B cell (primary cell): Measurements from ENCODE around the gene ANKRD7. TPM values are rescaled to one million over a fixed set of nuclear protein-coding genes. Genes with fewer than 3 reads are reported as not detected.

ENCODE experiments used
- ATAC-seq: fragments of 200-7000 bp; cut with Tn5 transposase; one replicate; pipeline ENCODE4 v1.10.0; 2021; ENCODE audit warnings: low read depth, mild to moderate bottlenecking, moderate number of reproducible peaks, moderate library complexity
- CTCF ChIA-PET: fragments of 350-600 bp; sonication (Branson Sonifier 250); formaldehyde crosslinking; loops from one replicate; lab custom pipeline; 2021; ENCODE audit warnings: antibody characterized with exemption, inconsistent platforms; lab: Charles Lee
- POLR2A ChIA-PET: fragments of 350-600 bp; sonication (Branson Sonifier 250); formaldehyde crosslinking; loops from one replicate; lab custom pipeline; 2021; ENCODE audit warnings: antibody characterized with exemption; lab: Charles Lee
- DNase-seq: peaks from one replicate; pipeline ENCODE4 v3.0.0; 2013
- H2AFZ ChIP-seq: 2 replicates; pipeline ENCODE4 v1.6.1; 2012; ENCODE audit warnings: mild to moderate bottlenecking, low read depth, low read length; ENCODE audit not compliant: insufficient read depth, poor library complexity, severe bottlenecking
- H3K27ac ChIP-seq, 2 donors: 1 replicate in 1 of 2; 2 replicates in 1 of 2; pipeline ENCODE4 v1.5.1; 2012 to 2013; ENCODE audit warnings: low read length in 2 of 2, mild to moderate bottlenecking in 2 of 2, moderate library complexity in 1 of 2
- H3K27me3 ChIP-seq, 4 experiments: fragments of 200-600 bp in 1 of 4; sonication (generic) in 1 of 4; replicated peaks in 1 of 4; 1 replicate in 2 of 4; 2 replicates in 2 of 4; pipeline versions ENCODE4 v1.6.1 to v1.7.0; 2013 to 2016; ENCODE audit warnings: low read length in 3 of 4, mild to moderate bottlenecking in 2 of 4, mixed read lengths in 1 of 4, moderate library complexity in 1 of 4; ENCODE audit not compliant: insufficient read depth in 4 of 4, control insufficient read depth in 3 of 4; ENCODE audit errors: control extremely low read depth in 1 of 4
- H3K36me3 ChIP-seq, 2 experiments: replicated peaks in 1 of 2; 1 replicate in 1 of 2; 2 replicates in 1 of 2; pipeline versions ENCODE4 v1.6.1 to v1.7.1; 2013; ENCODE audit warnings: low read length in 1 of 2; ENCODE audit not compliant: insufficient read depth in 2 of 2, control insufficient read depth in 1 of 2; ENCODE audit errors: control extremely low read depth in 1 of 2, extremely low read depth in 1 of 2
- H3K4me1 ChIP-seq, 2 donors: fragments of 200-600 bp in 1 of 2; sonication (generic) in 1 of 2; 1 replicate in 1 of 2; 2 replicates in 1 of 2; pipeline versions ENCODE4 v1.5.1 to v1.6.1; 2013 to 2017; ENCODE audit warnings: low read length in 2 of 2; ENCODE audit not compliant: control insufficient read depth in 2 of 2, insufficient read depth in 2 of 2
- H3K4me2 ChIP-seq: replicated peaks from 2 replicates; pipeline ENCODE3; 2012; ENCODE audit warnings: mild to moderate bottlenecking, low read depth, low read length; ENCODE audit not compliant: poor library complexity, severe bottlenecking
- H3K4me3 ChIP-seq, 5 experiments: fragments of 200-600 bp in 1 of 5; sonication (generic) in 1 of 5; 1 replicate in 3 of 5; 2 replicates in 2 of 5; pipeline versions ENCODE4 v1.5.1 to v1.7.0; 2011 to 2016; ENCODE audit warnings: low read length in 4 of 5, mild to moderate bottlenecking in 4 of 5, low read depth in 2 of 5, control low read depth in 1 of 5, moderate library complexity in 1 of 5; ENCODE audit not compliant: insufficient read depth in 1 of 5; ENCODE audit errors: control extremely low read depth in 1 of 5, extremely low read depth in 1 of 5
- H3K79me2 ChIP-seq: fragments of 200-600 bp; sonication (generic); one replicate; pipeline ENCODE4 v1.6.0; 2016; ENCODE audit warnings: low read length; ENCODE audit not compliant: control insufficient read depth, insufficient read depth
- H3K9ac ChIP-seq: fragments of 200-600 bp; sonication (generic); 2 replicates; pipeline ENCODE4 v1.6.1; 2017; ENCODE audit warnings: mild to moderate bottlenecking, low read length, moderate library complexity
- H3K9me3 ChIP-seq, 3 donors: one replicate each; pipeline versions ENCODE4 v1.6.1 to v1.7.1; 2013; ENCODE audit warnings: low read length in 2 of 3; ENCODE audit not compliant: control insufficient read depth in 2 of 3, insufficient read depth in 1 of 3; ENCODE audit errors: control extremely low read depth in 1 of 3
- H4K20me1 ChIP-seq: 2 replicates; pipeline ENCODE4 v1.6.0; 2012; ENCODE audit warnings: mild to moderate bottlenecking, low read length; ENCODE audit not compliant: insufficient read depth, control insufficient read depth, poor library complexity, severe bottlenecking
- H3K27ac Mint-ChIP-seq: one replicate; pipeline ENCODE4 v1.8.0; 2021; ENCODE audit warnings: mixed read lengths
- H3K27me3 Mint-ChIP-seq: one replicate; pipeline ENCODE4 v1.8.0; 2021; ENCODE audit warnings: mixed read lengths
- H3K4me1 Mint-ChIP-seq: one replicate; pipeline ENCODE4 v1.8.0; 2021; ENCODE audit warnings: mixed read lengths
- H3K4me3 Mint-ChIP-seq: one replicate; pipeline ENCODE4 v1.8.0; 2021; ENCODE audit warnings: mixed read lengths
- H3K9me3 Mint-ChIP-seq: one replicate; pipeline ENCODE4 v1.8.0; 2022; ENCODE audit warnings: mixed read lengths; ENCODE audit not compliant: insufficient read depth
- EZH2 ChIP-seq: IDR thresholded peaks from 2 replicates; pipeline ENCODE4 v1.6.1; 2012; ENCODE audit warnings: borderline replicate concordance, low read depth, mild to moderate bottlenecking, moderate library complexity, low read length; ENCODE audit not compliant: insufficient read depth, poor library complexity, severe bottlenecking
- WGBS: methylation state at CpG from one replicate; pipeline ENCODE4 v1.1.5; 2013; ENCODE audit warnings: missing lambda C conversion rate; ENCODE audit not compliant: insufficient coverage; 5-methylcytosine and 5-hydroxymethylcytosine counted together
- intact Hi-C: fragments of 100-400 bp; cut with micrococcal nuclease; formaldehyde crosslinking; loops from one replicate; pipeline ENCODE4 v1.10.0; 2022
- polyA plus RNA-seq: library from polyadenylated mRNA; depleted of rRNA; stranded (reverse); fragments of >200 nt; gene quantifications from 2 replicates; pipeline ENCODE4 v1.2.3, GENCODE V29; 2012
- total RNA-seq, 2 donors: library from RNA; stranded (reverse); fragments of 120-200 nt in 1 of 2; gene quantifications; 1 replicate in 1 of 2; 2 replicates in 1 of 2; pipeline versions ENCODE4 v1.2.3 to v1.2.4, GENCODE V29; 2013 to 2022
- TF ChIP-seq, protein P1 (sequence below): fragments of 200-600 bp; IDR thresholded peaks from one replicate; pipeline ENCODE4 v1.8.0; 2022; ENCODE audit warnings: antibody characterized with exemption, mild to moderate bottlenecking

The ANKRD7 gene
- total and polyA plus RNA-seq, 2 donors (not counting 1 experiment from before 2014, with no cell fraction given) = not detected

DNA sequence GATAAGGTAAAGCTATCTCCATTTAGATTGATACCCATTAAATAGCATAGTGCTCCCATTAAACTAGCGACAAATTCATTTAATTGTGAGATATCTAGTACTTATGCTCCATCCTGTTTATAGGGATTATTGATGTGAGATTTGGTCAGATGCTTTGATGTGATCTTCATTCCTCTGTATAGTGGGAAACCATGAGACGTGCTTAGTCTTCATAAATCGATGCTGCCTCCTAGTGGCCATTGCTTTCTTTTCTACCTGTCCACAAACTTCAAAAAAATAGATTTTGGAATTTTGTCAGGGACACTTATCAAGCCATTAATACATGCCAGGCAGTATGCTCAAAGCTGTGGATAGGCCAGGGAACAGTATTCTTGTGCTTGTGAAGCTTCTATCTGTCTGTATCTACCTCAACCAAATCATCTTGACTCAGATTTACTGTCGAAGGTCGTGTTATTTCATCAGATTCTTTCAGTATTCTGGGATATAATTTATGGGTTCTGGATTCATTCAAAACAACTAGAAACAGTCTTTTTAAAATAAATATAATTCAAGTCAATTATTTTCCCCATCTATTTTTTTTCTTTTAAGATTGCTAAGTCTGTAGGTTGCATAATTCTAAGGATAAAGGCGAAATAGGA lies 28.5 kb upstream of the ANKRD7 start:
- no peak overlapping the region for H2AFZ ChIP-seq
- no peak overlapping the region for H3K4me3 ChIP-seq
- CTCF ChIA-PET = interaction anchor here (0.6 to 3.1 kb wide), 12 partner anchors 10 to 988 kb away, joined by 3 to 15 read pairs (median 4); no protein-coding TSS in a partner anchor
- no peak overlapping the region for H3K27ac Mint-ChIP-seq
- TF ChIP-seq, protein P1, sequence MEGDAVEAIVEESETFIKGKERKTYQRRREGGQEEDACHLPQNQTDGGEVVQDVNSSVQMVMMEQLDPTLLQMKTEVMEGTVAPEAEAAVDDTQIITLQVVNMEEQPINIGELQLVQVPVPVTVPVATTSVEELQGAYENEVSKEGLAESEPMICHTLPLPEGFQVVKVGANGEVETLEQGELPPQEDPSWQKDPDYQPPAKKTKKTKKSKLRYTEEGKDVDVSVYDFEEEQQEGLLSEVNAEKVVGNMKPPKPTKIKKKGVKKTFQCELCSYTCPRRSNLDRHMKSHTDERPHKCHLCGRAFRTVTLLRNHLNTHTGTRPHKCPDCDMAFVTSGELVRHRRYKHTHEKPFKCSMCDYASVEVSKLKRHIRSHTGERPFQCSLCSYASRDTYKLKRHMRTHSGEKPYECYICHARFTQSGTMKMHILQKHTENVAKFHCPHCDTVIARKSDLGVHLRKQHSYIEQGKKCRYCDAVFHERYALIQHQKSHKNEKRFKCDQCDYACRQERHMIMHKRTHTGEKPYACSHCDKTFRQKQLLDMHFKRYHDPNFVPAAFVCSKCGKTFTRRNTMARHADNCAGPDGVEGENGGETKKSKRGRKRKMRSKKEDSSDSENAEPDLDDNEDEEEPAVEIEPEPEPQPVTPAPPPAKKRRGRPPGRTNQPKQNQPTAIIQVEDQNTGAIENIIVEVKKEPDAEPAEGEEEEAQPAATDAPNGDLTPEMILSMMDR = peak; percentile 92
- no peak for TF ChIP-seq EZH2
- WGBS = 0% methylated on average over 1 of the region's 6 CpGs
- H3K9ac ChIP-seq = no peak overlapping the region
- no peak overlapping the region for H3K4me3 Mint-ChIP-seq
- H3K79me2 ChIP-seq = no peaks in the 10 kb centered on the region
- H3K4me1 ChIP-seq = no peaks in the 10 kb centered on the region
- H3K27me3 Mint-ChIP-seq = no peaks in the 10 kb centered on the region
- H3K27me3 ChIP-seq = no peaks in the 10 kb centered on the region
- intact Hi-C loops = loop anchor here (1.0 to 10.0 kb wide), 2 partner anchors 12 to 441 kb away; partner anchors contain the start of gene LSM8
- H4K20me1 ChIP-seq = no peaks in the 10 kb centered on the region
- H3K27ac ChIP-seq = no peak overlapping the region
- peaks cover 3 to 8% of the 10 kb centered on the region in 2 experiments for H3K36me3 ChIP-seq
- no peaks in the 10 kb centered on the region for H3K9me3 ChIP-seq
- DNase-seq (peak; percentile 68), ATAC-seq (peak; percentile 66)
- POLR2A ChIA-PET = no interaction called here
- H3K4me1 Mint-ChIP-seq = peaks cover 2% of the 10 kb centered on the region
- H3K9me3 Mint-ChIP-seq = no peaks in the 10 kb centered on the region
- H3K4me2 ChIP-seq = no peak overlapping the region

- H3K4me1 ChIP-seq = no peaks in the 10 kb centered on the region
- H3K9ac ChIP-seq = no peak overlapping the region
- no peaks in the 10 kb centered on the region for H3K4me1 Mint-ChIP-seq
- H3K4me3 Mint-ChIP-seq = no peak overlapping the region
- H3K27ac Mint-ChIP-seq = no peak overlapping the region
- POLR2A ChIA-PET = no interaction called here
- H3K27ac ChIP-seq = no peak overlapping the region
- no peaks in the 10 kb centered on the region for H3K9me3 ChIP-seq
- no peaks in the 10 kb centered on the region for H3K36me3 ChIP-seq
- CTCF ChIA-PET = no interaction called here
- no peak for TF ChIP-seq EZH2
- TF ChIP-seq, protein P1 = no peak
- H2AFZ ChIP-seq = no peak overlapping the region
- no peaks in the 10 kb centered on the region for H3K79me2 ChIP-seq
- H3K27me3 Mint-ChIP-seq = peaks cover 3% of the 10 kb centered on the region
- 100% methylated on average over 2 of the region's 2 CpGs for WGBS
- H3K4me2 ChIP-seq = no peak overlapping the region
- H3K9me3 Mint-ChIP-seq = no peaks in the 10 kb centered on the region
- H3K27me3 ChIP-seq = no peaks in the 10 kb centered on the region
- no peaks in the 10 kb centered on the region for H4K20me1 ChIP-seq
- H3K4me3 ChIP-seq = no peak overlapping the region
- no peak for ATAC-seq
- DNase-seq = no peak
- intact Hi-C loops = no loop called here
These were observed 22.4 kb upstream of the ANKRD7 start for GRCh38 chr7:118202061-118202460.
